Loucy (cell line): Measurements from ENCODE around the gene CIITA.
A peak's percentile ranks its signal among the peaks of the same experiment; 100 is the strongest.

ENCODE experiments used
- H2AFZ ChIP-seq: fragments of 200-600 bp; sonication (generic); 2 replicates; pipeline ENCODE4 v1.6.0; 2016; ENCODE audit warnings: antibody characterized with exemption, mild to moderate bottlenecking, low read length, moderate library complexity
- H3F3A ChIP-seq: fragments of 200-600 bp; 2 replicates; pipeline ENCODE4 v1.6.0; 2016; ENCODE audit warnings: antibody characterized with exemption, low read depth, mild to moderate bottlenecking
- H3K27me3 ChIP-seq: fragments of 200-600 bp; sonication (generic); 2 replicates; pipeline ENCODE4 v1.6.1; 2014; ENCODE audit warnings: low read length, mild to moderate bottlenecking; ENCODE audit not compliant: insufficient read depth, poor library complexity, severe bottlenecking
- H3K36me3 ChIP-seq: fragments of 200-600 bp; sonication (generic); 2 replicates; pipeline ENCODE4 v1.6.1; 2016; ENCODE audit warnings: low read length; ENCODE audit not compliant: insufficient read depth
- H3K4me1 ChIP-seq: fragments of 200-600 bp; sonication (generic); 2 replicates; pipeline ENCODE4 v1.5.1; 2014; ENCODE audit warnings: low read length, mild to moderate bottlenecking; ENCODE audit not compliant: insufficient read depth, poor library complexity, severe bottlenecking
- H3K4me2 ChIP-seq: fragments of 200-600 bp; sonication (generic); 2 replicates; pipeline ENCODE4 v1.6.0; 2014; ENCODE audit warnings: antibody characterized with exemption, low read length, low read depth, mild to moderate bottlenecking; ENCODE audit not compliant: poor library complexity, severe bottlenecking
- H3K4me3 ChIP-seq: fragments of 200-600 bp; sonication (generic); 2 replicates; pipeline ENCODE4 v1.5.1; 2014; ENCODE audit warnings: low read length, mild to moderate bottlenecking, mixed read lengths; ENCODE audit not compliant: poor library complexity, severe bottlenecking
- H3K79me2 ChIP-seq: fragments of 200-600 bp; sonication (generic); 2 replicates; pipeline ENCODE4 v1.6.1; 2014; ENCODE audit warnings: low read length; ENCODE audit not compliant: insufficient read depth
- H3K9ac ChIP-seq: fragments of 200-600 bp; sonication (generic); 2 replicates; pipeline ENCODE4 v1.6.0; 2014; ENCODE audit warnings: mild to moderate bottlenecking, low read depth, low read length, moderate library complexity; ENCODE audit not compliant: poor library complexity, severe bottlenecking
- H3K9me2 ChIP-seq: fragments of 200-600 bp; sonication (generic); replicated peaks from 2 replicates; pipeline ENCODE4 v1.6.1; 2016; ENCODE audit warnings: low read depth, low read length, mixed read lengths
- H3K9me3 ChIP-seq: fragments of 200-600 bp; sonication (generic); 2 replicates; pipeline ENCODE4 v1.6.1; 2014; ENCODE audit warnings: mild to moderate bottlenecking, antibody characterized with exemption, low read length, low read depth; ENCODE audit not compliant: insufficient read depth
- H4K20me1 ChIP-seq: fragments of 200-600 bp; sonication (generic); 2 replicates; pipeline ENCODE4 v1.6.0; 2014; ENCODE audit warnings: antibody characterized with exemption, low read length, mild to moderate bottlenecking; ENCODE audit not compliant: insufficient read depth, poor library complexity, severe bottlenecking
- CTCF ChIP-seq: fragments of 200-600 bp; sonication (generic); conservative IDR thresholded peaks from 2 replicates; pipeline ENCODE4 v1.5.1; 2014; ENCODE audit warnings: mild to moderate bottlenecking, antibody characterized with exemption, low read length
- EZH2phosphoT487 ChIP-seq: fragments of 200-600 bp; IDR thresholded peaks from 2 replicates; pipeline ENCODE4 v1.6.1; 2018; ENCODE audit warnings: antibody characterized with exemption, mild to moderate bottlenecking, moderate library complexity, borderline replicate concordance

CIITA gene

GRCh38 chr16:10961231-10961630 is 84.2 kb downstream of the CIITA start:
- peaks cover 12% of the 10 kb centered on the region for H3K4me1 ChIP-seq
- H4K20me1 ChIP-seq: no peaks in the 10 kb centered on the region
- no peak overlapping the region for H2AFZ ChIP-seq
- H3K4me2 ChIP-seq: no peak overlapping the region
- H3K79me2 ChIP-seq: no peaks in the 10 kb centered on the region
- H3K27me3 ChIP-seq: no peaks in the 10 kb centered on the region
- H3F3A ChIP-seq: no peaks in the 10 kb centered on the region
- H3K4me3 ChIP-seq: no peak overlapping the region
- H3K9me2 ChIP-seq: no peaks in the 10 kb centered on the region
- no peak overlapping the region for H3K9ac ChIP-seq
- TF ChIP-seq EZH2phosphoT487 (no peak), CTCF (no peak)
- no peaks in the 10 kb centered on the region for H3K9me3 ChIP-seq
- peaks cover 18% of the 10 kb centered on the region; the same call in 1 of the 2 replicates for H3K36me3 ChIP-seq

GRCh38 chr16:10964039-10964890 is 87.3 kb downstream of the CIITA start:
- Histone ChIP-seq H3K4me2 (peak overlapping the region; percentile 34), H3K4me1 (peaks cover 14% of the 10 kb centered on the region), H3F3A (no peaks in the 10 kb centered on the region), H3K36me3 (peaks cover 12% of the 10 kb centered on the region; the same call in 1 of the 2 replicates), H3K9me2 (no peaks in the 10 kb centered on the region), H3K9me3 (no peaks in the 10 kb centered on the region), H3K4me3 (no peak overlapping the region), H3K27me3 (no peaks in the 10 kb centered on the region), H2AFZ (no peak overlapping the region), H3K79me2 (no peaks in the 10 kb centered on the region), H4K20me1 (no peaks in the 10 kb centered on the region), H3K9ac (no peak overlapping the region)
- no peak for TF ChIP-seq EZH2phosphoT487
- TF ChIP-seq CTCF: peak; percentile 68

GRCh38 chr16:10964891-10965326 is 87.9 kb downstream of the CIITA start:
- H3K27me3 ChIP-seq: no peaks in the 10 kb centered on the region

More at GRCh38 chr16:10964891-10965326, 87.9 kb downstream of the CIITA start:
- H3K9ac ChIP-seq: no peak overlapping the region
- H3K4me2 ChIP-seq: peak overlapping the region; percentile 42
- no peaks in the 10 kb centered on the region for H3K9me3 ChIP-seq
- TF ChIP-seq CTCF: no peak
- TF ChIP-seq EZH2phosphoT487: no peak
- H3F3A ChIP-seq: no peaks in the 10 kb centered on the region
- no peaks in the 10 kb centered on the region for H4K20me1 ChIP-seq
- H3K4me1 ChIP-seq: peaks cover 14% of the 10 kb centered on the region
- H3K4me3 ChIP-seq: no peak overlapping the region
- no peaks in the 10 kb centered on the region for H3K9me2 ChIP-seq
- no peaks in the 10 kb centered on the region for H3K79me2 ChIP-seq
- peaks cover 15% of the 10 kb centered on the region; the same call in 1 of the 2 replicates for H3K36me3 ChIP-seq
- H2AFZ ChIP-seq: no peak overlapping the region
